Hematopoietic multipotent progenitor cell treated with erythropoietin and hydrocortisone succinate and interleukin-3 and kit ligand, for 15 days (in vitro differentiated cells): Measurements from ENCODE around the gene ZBTB38.
A peak's percentile ranks its signal among the peaks of the same experiment; 100 is the strongest.

ENCODE experiments used
- DNase-seq: peaks from one replicate; pipeline ENCODE4 v3.0.0-alpha.2; 2015; ENCODE audit warnings: low spot score

Gene ZBTB38

DNA sequence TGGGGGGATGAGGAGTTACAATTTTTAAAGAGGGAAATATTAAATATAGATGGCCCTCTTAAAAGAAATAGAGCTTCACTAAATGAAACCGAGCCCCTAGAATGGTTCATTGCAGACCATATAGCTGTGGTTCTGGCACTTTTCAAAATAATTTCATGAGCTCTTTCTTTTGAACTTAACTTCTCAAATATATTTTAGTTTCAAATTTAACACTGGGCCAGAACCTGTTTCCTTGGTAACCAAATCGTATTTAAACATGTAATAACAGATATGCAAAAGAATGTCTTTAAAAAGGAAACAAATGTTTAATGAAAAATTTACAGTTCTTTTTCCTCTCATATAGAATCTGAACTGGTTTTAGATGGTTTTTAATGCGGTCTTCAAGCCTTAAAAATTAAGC, 20.1 kb downstream of the ZBTB38 start:
- no peak for DNase-seq

DNA sequence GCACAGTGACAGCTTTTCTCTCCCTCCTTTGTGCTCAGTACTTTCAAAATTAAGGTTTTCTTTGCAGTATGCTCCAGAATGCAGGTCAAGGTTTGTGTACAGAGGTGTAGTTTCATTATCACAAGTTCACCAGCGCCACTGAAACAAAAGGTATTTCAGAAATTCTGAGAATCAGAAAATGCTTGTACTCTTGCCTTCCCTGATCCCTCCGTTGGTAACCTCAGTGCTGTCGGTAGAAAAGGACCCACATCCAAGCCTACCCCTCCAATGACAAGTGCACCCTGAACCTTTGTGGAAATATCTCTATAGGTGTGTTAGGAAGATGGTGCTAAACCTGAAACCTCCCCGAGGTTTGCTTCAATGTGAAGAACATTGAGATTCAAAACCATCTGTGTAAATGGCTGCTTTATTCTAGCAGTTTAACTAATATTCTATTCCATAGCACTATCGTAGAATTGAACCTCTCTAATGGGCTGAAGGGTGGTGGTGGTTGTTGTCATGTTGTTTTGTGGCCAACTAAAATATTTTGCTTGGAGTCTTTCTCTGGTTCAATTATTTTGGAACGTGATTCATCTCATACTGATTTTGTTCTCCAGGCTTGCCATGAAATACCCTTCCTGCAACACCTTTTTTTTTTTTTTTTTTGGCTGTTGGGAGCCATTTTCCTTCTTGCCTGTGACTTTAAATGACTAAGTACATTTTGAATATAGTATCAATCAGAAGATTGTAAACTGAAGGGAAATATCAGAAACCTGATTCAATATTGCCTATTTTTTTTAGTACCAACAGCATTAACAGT, 20.7 kb downstream of the ZBTB38 start:
- no peak for DNase-seq

- no peak for DNase-seq
Observed at GRCh38 chr3:141389703-141390102, 21.4 kb downstream of the ZBTB38 start.

GRCh38 chr3:141390747-141391146, 22.4 kb downstream of the ZBTB38 start:
- DNase-seq, result no peak

DNA sequence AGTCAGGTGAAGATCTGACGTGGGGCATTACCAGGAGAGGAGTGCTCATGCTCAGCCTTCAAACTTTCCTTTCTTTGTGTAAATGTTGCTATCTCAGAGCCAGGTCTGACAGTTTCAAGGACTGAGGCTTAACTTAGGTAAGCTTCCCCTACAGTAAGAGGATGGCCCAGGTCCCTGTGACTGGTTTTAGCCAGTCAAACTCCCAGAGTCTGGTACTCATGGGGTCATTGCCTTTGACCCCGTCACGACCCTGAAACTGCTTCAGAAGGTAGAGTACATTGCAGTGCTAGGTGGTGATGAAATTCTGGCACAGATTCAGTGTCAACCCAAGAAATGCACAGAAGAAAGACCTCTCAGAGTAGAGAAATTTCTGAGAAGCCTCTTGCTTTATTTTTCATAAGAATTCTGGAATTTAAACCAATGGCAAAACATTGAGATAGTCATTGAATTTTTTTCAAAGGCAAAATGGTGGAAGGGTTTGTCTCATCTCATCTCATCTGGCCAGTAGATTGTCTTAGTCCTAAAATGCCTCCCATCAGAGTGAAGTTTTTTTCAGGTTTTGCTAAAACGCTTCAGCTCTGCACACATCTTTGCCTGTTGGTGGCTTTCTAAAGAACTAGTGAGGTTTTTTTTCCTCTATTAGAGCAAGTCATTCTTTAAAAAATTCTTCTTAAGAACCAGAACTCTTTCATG, 23.1 kb downstream of the ZBTB38 start:
- DNase-seq, result no peak

- no peak for DNase-seq
Observed at GRCh38 chr3:141391991-141392316, 23.6 kb downstream of the ZBTB38 start.

- no peak for DNase-seq
Observed at GRCh38 chr3:141392416-141392815, 24.1 kb downstream of the ZBTB38 start.

- no peak for DNase-seq
Observed at GRCh38 chr3:141392897-141393734, 24.8 kb downstream of the ZBTB38 start.

- no peak for DNase-seq
Observed at GRCh38 chr3:141393735-141394076, 25.4 kb downstream of the ZBTB38 start.

GRCh38 chr3:141394560-141394959, 26.3 kb downstream of the ZBTB38 start:
- DNase-seq, result no peak

- no peak for DNase-seq
Observed at GRCh38 chr3:141395005-141395589, 26.8 kb downstream of the ZBTB38 start.

GRCh38 chr3:141397996-141398395, 29.7 kb downstream of the ZBTB38 start:
- DNase-seq, result no peak

GRCh38 chr3:141399200-141399599, 30.9 kb downstream of the ZBTB38 start:
- DNase-seq, result no peak

DNA sequence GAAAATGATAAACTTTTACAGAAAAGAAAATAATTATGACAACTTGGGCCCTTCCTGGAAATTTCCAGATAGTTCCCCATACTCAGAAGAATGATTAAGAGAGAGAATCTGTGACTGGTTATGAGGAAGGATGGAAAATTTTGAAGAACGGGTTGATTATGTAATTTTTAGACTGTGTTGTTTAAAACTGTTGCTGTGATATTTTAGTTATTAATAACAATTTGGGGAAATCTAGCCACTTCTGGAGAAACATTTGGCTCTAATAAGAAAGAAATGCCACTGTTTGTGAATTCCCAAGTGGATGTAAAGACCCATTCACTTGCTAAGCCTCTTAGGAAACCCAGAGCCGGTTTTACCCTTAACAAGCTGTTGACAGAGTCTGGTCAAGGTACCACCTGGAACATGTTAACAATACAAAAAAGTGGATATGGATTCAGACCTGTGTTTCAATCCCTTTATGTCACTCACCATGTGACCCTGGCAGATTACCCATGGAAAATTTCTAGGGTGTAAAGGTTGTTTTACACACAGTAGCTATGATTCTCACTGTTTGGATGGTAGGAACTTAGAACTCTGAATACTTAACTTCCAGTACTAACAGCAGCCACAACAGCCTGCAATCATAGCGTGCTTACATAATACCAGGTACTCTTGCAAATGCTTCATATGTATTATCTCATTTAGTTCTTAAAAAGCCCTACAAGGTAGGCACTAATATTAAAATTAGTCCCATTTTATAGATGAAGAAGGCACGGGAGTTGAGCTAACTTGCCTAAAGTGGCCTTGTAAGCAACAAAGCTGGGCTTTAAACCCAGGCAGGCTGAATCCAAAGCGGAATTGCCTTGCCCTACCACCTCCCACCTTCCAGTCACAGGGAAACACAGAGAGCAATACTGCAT, 32.0 kb downstream of the ZBTB38 start:
- DNase-seq, result no peak

DNA sequence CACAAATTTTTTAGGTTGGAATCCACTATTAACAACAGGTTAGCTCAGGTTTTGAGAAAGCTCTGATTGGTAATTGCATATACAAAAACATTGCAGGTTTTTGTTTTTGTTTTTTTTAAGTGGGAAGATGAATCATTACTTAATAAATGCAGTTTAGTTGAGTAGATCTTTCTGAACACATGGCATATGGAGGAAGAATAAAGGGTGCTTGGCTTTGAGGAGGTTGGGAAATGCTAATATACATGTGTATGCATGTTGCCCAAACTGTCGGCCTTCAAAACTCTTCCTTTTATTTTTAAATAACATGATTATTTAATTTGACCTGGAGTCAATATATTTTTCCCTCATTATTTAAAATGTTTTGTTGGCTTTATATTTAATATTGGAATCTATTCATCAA, 32.8 kb downstream of the ZBTB38 start:
- DNase-seq, result no peak

DNA sequence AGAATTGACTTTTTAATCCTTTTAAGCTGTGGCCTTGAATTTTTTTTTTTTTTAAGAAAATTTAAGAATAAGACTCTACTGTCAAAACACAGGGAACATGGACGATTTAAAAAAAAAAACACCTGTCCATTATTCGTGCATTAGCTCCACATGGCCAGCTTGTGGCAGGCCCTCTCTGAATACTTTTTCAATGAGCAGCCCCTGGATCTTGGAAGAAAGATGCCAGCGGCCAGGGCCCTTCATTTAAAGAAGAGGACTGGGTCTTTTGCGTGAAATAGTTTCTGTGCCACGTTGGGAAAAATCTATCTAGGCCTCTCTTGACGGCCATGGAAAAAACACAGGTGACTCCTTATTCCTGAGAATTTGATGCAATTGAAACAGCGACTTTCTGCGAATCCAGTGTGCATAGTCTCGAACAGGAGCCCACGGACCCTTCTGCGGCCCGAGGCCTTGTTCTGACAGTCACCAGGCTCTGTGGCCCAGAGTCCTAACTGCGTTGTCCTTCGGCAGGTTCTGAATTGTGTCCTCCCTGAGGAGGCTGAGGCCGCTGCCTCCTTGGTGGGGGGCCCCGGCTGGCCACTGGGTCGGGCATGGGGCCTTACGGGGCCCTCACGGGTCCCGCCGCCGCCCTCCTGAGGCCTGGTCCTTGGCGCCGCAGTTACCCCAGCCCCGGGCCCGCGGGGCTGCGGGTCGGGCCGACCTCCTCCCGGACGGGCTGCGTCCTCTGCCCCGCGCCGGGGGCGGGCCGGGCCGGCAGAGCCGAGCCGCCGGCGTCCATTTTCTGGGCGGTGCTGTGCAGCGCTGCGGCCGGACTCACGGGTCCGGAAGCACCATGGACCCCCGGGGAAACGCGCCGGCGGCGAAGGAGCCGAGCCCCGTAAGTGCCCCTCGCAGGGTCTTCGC, 33.5 kb downstream of the ZBTB38 start:
- DNase-seq, result peak; percentile 30

DNA sequence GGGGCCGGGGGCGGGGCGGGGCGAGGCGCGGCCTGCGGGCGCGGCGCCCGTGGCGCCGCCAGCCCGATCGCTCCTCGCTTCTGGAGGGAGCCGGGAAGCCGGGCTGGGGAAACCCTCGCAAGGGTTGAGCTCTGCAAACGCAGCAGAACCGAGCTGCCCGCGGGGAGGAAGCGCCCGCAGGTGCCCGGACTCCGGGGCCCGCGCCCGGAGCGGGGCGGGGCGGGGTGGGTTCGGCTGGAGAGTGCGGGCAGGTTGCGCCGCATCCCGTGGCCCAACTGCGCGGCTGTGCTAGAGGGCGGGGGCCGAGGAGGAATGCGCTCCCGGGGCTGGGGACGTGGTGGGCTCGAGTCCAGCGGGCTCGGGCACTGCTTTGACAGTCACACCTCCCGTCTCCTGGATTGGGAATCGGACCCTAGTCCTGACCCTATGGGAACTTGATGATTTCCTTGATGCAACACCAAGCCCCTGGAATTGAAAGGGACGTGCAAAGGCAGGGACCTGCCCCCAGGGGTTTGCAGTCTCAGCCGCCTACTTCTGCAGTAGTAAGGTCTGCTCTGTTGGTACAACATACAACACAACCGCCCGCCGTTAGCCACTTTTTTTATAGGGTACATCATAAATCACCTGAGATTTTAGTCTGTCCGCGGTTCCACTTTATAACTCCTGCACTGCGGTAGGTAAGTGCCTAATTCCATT, 34.3 kb downstream of the ZBTB38 start:
- DNase-seq, result peak; percentile 33

GRCh38 chr3:141403576-141403975, 35.3 kb downstream of the ZBTB38 start:
- DNase-seq, result no peak

DNA sequence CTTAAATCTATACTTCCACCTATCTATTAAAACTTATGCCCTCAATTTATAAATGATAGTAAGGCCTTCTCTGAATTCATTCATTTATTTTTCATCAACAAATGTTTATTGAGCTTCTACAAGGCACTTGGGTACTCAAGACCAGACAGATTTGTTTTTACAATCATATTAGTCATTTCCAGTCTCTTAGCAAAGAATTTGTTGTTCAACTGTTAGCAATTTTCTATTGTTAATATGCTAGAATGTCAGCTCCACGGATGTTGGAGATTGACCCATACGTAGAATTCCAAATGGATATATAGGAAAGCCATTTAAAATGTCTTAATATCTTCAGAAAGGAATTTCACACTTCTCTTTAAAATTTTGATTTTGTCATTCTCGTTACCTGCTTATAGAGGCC, 36.7 kb downstream of the ZBTB38 start:
- DNase-seq, result no peak

DNA sequence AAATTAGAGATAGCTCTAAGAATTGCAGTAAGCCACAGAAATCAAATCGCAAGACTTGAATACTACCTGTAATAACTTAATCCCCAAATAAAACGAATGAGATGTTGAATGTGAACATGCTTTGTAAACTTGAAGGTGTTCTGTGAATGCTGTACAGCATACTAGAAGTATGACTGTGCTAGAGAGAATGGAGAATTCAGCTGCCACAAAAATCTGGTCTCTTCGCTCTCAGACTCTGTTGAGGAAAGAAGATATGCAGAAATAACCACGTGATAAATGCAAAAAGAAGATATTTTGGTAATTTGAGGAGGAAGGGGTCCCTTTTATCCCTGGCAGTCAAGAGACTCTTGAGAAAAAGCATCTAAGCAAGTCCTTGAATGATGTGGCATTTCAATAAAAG, 37.3 kb downstream of the ZBTB38 start:
- no peak for DNase-seq
